Spleen (tissue), 11 donors: ENCODE measurements around the gene SH3GLB2. TPM values are rescaled to one million over a fixed set of nuclear protein-coding genes. Genes with fewer than 3 reads are reported as not detected.
A peak's percentile ranks its signal among the peaks of the same experiment; 100 is the strongest.

ENCODE experiments used
- DNase-seq: peaks from one replicate; pipeline ENCODE4 v3.0.0-alpha.2; 2020
- H3K27ac ChIP-seq, 8 donors: fragments of 200-600 bp; sonication (generic) in 7 of 8; 1 replicate in 4 of 8; 2 replicates in 4 of 8; pipeline versions ENCODE4 v1.5.0 to v1.8.0; 2016 to 2021; ENCODE audit warnings: inconsistent platforms in 4 of 8, mild to moderate bottlenecking in 4 of 8, moderate library complexity in 1 of 8
- H3K27me3 ChIP-seq, 7 donors: fragments of 200-600 bp; sonication (generic) in 6 of 7; replicated peaks in 1 of 7; 1 replicate in 4 of 7; 2 replicates in 3 of 7; pipeline versions ENCODE4 v1.5.0 to v1.8.0; 2016 to 2021; ENCODE audit warnings: inconsistent platforms in 3 of 7, mild to moderate bottlenecking in 1 of 7
- H3K36me3 ChIP-seq, 6 donors: fragments of 200-600 bp; sonication (generic) in 5 of 6; 1 replicate in 4 of 6; 2 replicates in 2 of 6; pipeline versions ENCODE4 v1.5.0 to v1.8.0; 2016 to 2021; ENCODE audit warnings: inconsistent platforms in 2 of 6
- H3K4me1 ChIP-seq, 6 donors: fragments of 200-600 bp; sonication (generic) in 5 of 6; 1 replicate in 3 of 6; 2 replicates in 3 of 6; pipeline versions ENCODE4 v1.5.0 to v1.8.0; 2016 to 2021; ENCODE audit warnings: inconsistent platforms in 3 of 6
- H3K4me3 ChIP-seq, 8 donors: fragments of 200-600 bp; sonication (generic) in 7 of 8; 1 replicate in 4 of 8; 2 replicates in 4 of 8; pipeline versions ENCODE4 v1.5.0 to v1.8.0; 2016 to 2021; ENCODE audit warnings: inconsistent platforms in 4 of 8, mild to moderate bottlenecking in 4 of 8, moderate library complexity in 2 of 8
- H3K9me3 ChIP-seq, 8 donors: fragments of 200-600 bp; sonication (generic) in 7 of 8; 1 replicate in 4 of 8; 2 replicates in 4 of 8; pipeline versions ENCODE4 v1.5.0 to v1.8.0; 2016 to 2021; ENCODE audit warnings: inconsistent platforms in 4 of 8
- POLR2A ChIP-seq, 3 donors: fragments of 450-650 bp; IDR thresholded peaks; one replicate each; pipeline ENCODE4 v1.5.1; 2017; ENCODE audit warnings: antibody characterized with exemption in 3 of 3, mild to moderate bottlenecking in 1 of 3
- POLR2AphosphoS5 ChIP-seq, 3 donors: sonication (generic); formaldehyde crosslinking; IDR thresholded peaks; one replicate each; pipeline ENCODE4 v1.5.1; 2017; ENCODE audit warnings: antibody characterized with exemption in 3 of 3
- WGBS, 5 donors: extraction: QIAGEN DNeasy Blood & Tissue Kit in 3 of 5; methylation state at CpG; one replicate each; pipeline versions ENCODE4 v1.1.5 to v1.1.7; 2013 to 2018; 5-methylcytosine and 5-hydroxymethylcytosine counted together
- intact Hi-C: fragments of 100-400 bp; cut with DNase I; formaldehyde crosslinking; loops from one replicate; pipeline ENCODE4 v1.15.0; 2023; ENCODE audit warnings: low total_unique reads
- polyA plus RNA-seq, 3 donors: library from polyadenylated mRNA; stranded (reverse); fragments of 200-250 nt; gene quantifications; one replicate each; pipeline ENCODE4 v1.2.1, GENCODE V29; 2013
- total RNA-seq, 7 donors: library from RNA; depleted of rRNA in 3 of 7; stranded (reverse); fragments of >200 nt in 3 of 7; fragmentation: NEBNext Ultra II Directional in 4 of 7; extraction: Animal tissue kit (Norgen Biotek cat#: 25700) in 4 of 7; gene quantifications; one replicate each; pipeline versions ENCODE4 v1.1.0 to v1.2.1, GENCODE V29; 2016 to 2021
- TF ChIP-seq, protein P1 (sequence below), 11 experiments: fragments of 200-600 bp in 7 of 11; fragments of 450-650 bp in 4 of 11; sonication (generic) in 4 of 11; IDR thresholded peaks in 8 of 11; conservative IDR thresholded peaks in 3 of 11; 1 replicate in 7 of 11; 2 replicates in 4 of 11; pipeline versions ENCODE4 v1.4.0 to v1.8.0; 2016 to 2021; ENCODE audit warnings: antibody characterized with exemption in 11 of 11, inconsistent platforms in 4 of 11, mild to moderate bottlenecking in 1 of 11
- donor health status: healthy with polysubstance abuse.
- donor health status: DM: no; HTN: no; CAD: no; lungs with moderate emphysema.
- donor health status: DM: no; HTN: no; CAD: no.
- donor health status: Bipolar disorder and iron deficiency.
- donor health status: healthy.
- donor health status: DM: no; HTN: no; CAD: no.
- donor health status: DM: yes; HTN: yes; CAD: no.

The SH3GLB2 gene
- total and polyA plus RNA-seq, 10 donors, result 53.3 to 109 (median 76.5) TPM

DNA sequence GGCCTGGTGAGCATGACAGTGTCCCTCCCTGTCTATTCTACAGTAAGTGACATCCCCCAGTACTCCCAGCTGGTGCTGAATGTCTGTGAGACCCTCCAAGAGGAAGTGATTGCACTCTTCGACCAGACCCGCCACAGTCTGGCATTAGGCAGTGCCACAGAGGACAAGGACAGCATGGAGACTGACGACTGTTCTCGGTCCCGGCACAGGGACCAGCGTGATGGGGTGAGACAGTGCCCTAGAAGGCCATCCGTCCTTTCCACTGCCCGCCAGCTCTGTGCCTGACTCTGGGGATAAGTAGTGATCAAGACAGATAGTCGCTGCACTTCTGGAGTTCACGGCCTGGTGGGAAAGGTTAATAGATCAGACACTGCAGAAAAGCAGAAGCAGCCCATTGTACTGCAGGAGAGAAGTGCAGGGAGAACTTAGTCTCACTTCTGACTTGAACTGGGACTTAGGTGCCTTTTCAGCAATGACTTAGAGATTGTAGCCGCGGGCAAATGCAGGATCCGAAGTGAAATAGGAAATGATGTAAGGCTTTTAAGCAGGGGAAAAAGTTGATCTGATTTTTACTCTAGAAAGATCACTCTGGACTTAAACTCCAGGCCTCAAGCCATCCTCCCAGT is 28.4 kb downstream of the SH3GLB2 start:
- Histone ChIP-seq H3K4me3 (no peak overlapping the region), H3K4me1 (peaks cover 0 to 5% (median 0%) of the 10 kb centered on the region in 6 donors), H3K9me3 (no peaks in the 10 kb centered on the region), H3K27ac (peak overlapping the region in 1 of 8 donors; percentile 60), H3K27me3 (no peaks in the 10 kb centered on the region), H3K36me3 (peaks cover 0 to 100% (median 95%) of the 10 kb centered on the region in 6 donors)
- WGBS, 5 donors, result 72 to 82% (median 80%) methylated on average over 13 of the region's 13 CpGs
- intact Hi-C loops, result no loop called here
- TF ChIP-seq POLR2A (IDR thresholded peaks at IDR 0.05) (no peak), POLR2AphosphoS5 (IDR thresholded peaks at IDR 0.05) (peak in 2 of 3 donors; percentile 15 to 16)
- TF ChIP-seq, protein P1, sequence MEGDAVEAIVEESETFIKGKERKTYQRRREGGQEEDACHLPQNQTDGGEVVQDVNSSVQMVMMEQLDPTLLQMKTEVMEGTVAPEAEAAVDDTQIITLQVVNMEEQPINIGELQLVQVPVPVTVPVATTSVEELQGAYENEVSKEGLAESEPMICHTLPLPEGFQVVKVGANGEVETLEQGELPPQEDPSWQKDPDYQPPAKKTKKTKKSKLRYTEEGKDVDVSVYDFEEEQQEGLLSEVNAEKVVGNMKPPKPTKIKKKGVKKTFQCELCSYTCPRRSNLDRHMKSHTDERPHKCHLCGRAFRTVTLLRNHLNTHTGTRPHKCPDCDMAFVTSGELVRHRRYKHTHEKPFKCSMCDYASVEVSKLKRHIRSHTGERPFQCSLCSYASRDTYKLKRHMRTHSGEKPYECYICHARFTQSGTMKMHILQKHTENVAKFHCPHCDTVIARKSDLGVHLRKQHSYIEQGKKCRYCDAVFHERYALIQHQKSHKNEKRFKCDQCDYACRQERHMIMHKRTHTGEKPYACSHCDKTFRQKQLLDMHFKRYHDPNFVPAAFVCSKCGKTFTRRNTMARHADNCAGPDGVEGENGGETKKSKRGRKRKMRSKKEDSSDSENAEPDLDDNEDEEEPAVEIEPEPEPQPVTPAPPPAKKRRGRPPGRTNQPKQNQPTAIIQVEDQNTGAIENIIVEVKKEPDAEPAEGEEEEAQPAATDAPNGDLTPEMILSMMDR (IDR thresholded peaks at IDR 0.05 in 8 of 11, conservative IDR thresholded peaks at IDR 0.05 in 3 of 11), result no peak
- DNase-seq, result no peak

DNA sequence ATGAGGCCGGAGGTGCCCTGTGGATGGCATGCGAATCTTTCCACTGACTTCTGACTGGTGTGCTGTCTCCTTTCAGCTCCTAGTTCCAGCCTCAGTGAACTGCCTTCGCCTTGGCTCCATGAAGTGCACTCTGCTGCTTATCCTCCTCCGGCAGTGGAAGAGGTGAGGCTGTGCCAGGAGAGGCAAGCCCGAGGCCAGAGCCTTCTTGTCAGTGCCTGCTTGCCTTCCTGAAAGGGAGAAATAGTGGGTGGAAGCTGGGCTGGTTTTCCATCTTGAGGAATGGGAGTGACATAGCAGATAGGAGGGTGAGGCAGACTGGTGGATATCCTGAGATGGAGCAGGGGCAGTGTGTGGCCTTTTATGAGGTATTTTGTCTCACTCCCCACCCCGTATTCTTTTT is 29.7 kb downstream of the SH3GLB2 start:
- no peak overlapping the region for H3K27ac ChIP-seq
- no peaks in the 10 kb centered on the region for H3K9me3 ChIP-seq
- no peak overlapping the region for H3K4me3 ChIP-seq
- intact Hi-C loops, result no loop called here
- H3K27me3 ChIP-seq, result no peaks in the 10 kb centered on the region
- TF ChIP-seq POLR2AphosphoS5 (IDR thresholded peaks at IDR 0.05) (no peak), POLR2A (IDR thresholded peaks at IDR 0.05) (no peak)
- TF ChIP-seq, protein P1 (IDR thresholded peaks at IDR 0.05 in 8 of 11, conservative IDR thresholded peaks at IDR 0.05 in 3 of 11), result no peak
- no peak for DNase-seq
- H3K36me3 ChIP-seq, result peaks cover 0 to 100% (median 99%) of the 10 kb centered on the region in 6 donors
- H3K4me1 ChIP-seq, result peaks cover 0 to 4% (median 0%) of the 10 kb centered on the region in 6 donors
- WGBS, 5 donors, result 90 to 98% (median 93%) methylated on average over 5 to 6 of the region's 6 CpGs

DNA sequence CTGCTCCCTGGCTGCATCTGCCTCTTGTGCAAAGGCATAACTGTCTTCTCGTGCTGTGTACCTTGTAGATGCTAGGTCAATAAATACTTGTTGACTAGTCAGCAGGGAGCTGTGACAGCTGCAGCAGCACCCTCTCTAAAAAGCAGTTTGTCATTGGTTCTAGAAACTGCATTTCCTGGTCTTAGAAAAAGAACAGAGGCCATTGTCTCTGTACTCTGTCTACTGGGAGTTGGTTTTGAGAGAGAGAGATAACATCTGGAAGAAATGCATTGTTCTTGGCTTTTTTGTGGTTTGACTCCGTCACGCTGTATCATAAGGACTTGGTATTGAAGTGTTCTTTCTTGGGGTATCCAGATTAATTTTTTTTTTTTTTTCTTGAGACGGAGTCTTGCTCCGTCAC is 32.3 kb downstream of the SH3GLB2 start:
- TF ChIP-seq POLR2A (IDR thresholded peaks at IDR 0.05), result no peak
- TF ChIP-seq, protein P1 (IDR thresholded peaks at IDR 0.05 in 8 of 11, conservative IDR thresholded peaks at IDR 0.05 in 3 of 11), result no peak
- no peak for TF ChIP-seq POLR2AphosphoS5 (IDR thresholded peaks at IDR 0.05)
- no peak overlapping the region for H3K4me3 ChIP-seq
- no peak overlapping the region for H3K27ac ChIP-seq
- no peaks in the 10 kb centered on the region for H3K9me3 ChIP-seq
- no peaks in the 10 kb centered on the region for H3K27me3 ChIP-seq
- peaks cover 0 to 100% (median 99%) of the 10 kb centered on the region in 6 donors for H3K36me3 ChIP-seq
- 84 to 97% (median 92%) methylated on average over 5 of the region's 5 CpGs for WGBS, 5 donors
- peak; percentile 2 for DNase-seq
- intact Hi-C loops, result no loop called here
- peaks cover 0 to 4% (median 0%) of the 10 kb centered on the region in 6 donors for H3K4me1 ChIP-seq

DNA sequence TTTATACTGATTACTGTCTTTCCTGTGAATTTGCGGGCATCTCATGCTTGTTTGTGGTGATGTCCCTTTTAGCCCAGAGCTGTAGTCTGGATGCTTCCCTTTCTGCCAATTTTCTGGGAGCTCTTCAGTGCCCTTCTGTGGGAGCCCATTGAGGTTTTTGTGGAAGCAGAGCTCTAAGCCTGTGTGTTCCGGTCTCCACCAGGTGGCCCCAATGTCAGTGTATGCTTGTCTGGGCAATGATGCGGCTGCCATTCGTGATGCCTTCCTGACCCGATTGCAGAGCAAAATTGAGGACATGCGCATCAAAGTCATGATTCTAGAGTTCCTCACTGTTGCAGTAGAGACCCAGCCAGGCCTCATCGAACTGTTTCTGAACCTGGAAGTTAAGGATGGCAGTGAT is 35.1 kb downstream of the SH3GLB2 start:
- DNase-seq, result no peak
- 79 to 90% (median 85%) methylated on average over 7 of the region's 7 CpGs for WGBS, 5 donors

More for the DNA sequence above, 35.1 kb downstream of the SH3GLB2 start:
- Histone ChIP-seq H3K27ac (no peak overlapping the region), H3K4me1 (no peaks in the 10 kb centered on the region), H3K27me3 (no peaks in the 10 kb centered on the region), H3K4me3 (no peak overlapping the region), H3K36me3 (peaks cover under 1 to 100% (median 99%) of the 10 kb centered on the region in 6 donors), H3K9me3 (no peaks in the 10 kb centered on the region)
- TF ChIP-seq, protein P1 (IDR thresholded peaks at IDR 0.05 in 8 of 11, conservative IDR thresholded peaks at IDR 0.05 in 3 of 11), result peak in 1 of 11 experiments; percentile 18
- TF ChIP-seq POLR2AphosphoS5 (IDR thresholded peaks at IDR 0.05), result no peak
- intact Hi-C loops, result no loop called here
